CD4-positive, alpha-beta T cell treated with Interleukin-10 for 1 hour (primary cell): ENCODE measurements around the gene BANF1.

Source experiments
- DNase-seq: peaks from one replicate; pipeline ENCODE4 v3.0.0-alpha.2; 2020

The BANF1 gene

GRCh38 chr11:66042227-66042995, 40.1 kb downstream of the BANF1 start:
- DNase-seq: no peak

- DNase-seq: no peak
Observed at GRCh38 chr11:66042996-66043906, 40.9 kb downstream of the BANF1 start.

GRCh38 chr11:66044757-66045156, 42.5 kb downstream of the BANF1 start:
- peak; percentile 40 for DNase-seq

DNA sequence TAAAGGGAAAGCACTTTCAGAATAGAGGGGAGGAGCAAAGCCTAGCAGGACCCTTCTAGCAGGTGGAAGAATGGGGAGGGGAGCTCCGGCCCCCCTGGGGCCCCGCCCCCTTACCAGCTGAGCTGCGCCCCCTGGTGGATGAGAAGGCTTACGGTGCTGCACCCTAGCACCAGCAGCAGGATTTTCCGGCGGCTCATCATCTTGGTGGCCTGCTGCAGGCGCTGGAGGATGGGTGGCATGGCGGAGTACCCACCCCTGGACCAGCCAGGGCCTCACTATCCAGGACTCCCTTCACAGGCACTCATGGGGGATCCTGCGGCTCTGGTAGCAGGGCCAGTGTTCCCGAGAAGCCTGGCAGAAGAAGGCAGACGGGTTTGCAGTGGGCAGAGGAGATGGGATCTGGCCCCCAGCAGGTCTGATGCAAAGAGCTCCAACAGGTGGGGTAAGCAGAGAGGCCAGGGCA, 42.9 kb downstream of the BANF1 start:
- peak; percentile 88 for DNase-seq

DNA sequence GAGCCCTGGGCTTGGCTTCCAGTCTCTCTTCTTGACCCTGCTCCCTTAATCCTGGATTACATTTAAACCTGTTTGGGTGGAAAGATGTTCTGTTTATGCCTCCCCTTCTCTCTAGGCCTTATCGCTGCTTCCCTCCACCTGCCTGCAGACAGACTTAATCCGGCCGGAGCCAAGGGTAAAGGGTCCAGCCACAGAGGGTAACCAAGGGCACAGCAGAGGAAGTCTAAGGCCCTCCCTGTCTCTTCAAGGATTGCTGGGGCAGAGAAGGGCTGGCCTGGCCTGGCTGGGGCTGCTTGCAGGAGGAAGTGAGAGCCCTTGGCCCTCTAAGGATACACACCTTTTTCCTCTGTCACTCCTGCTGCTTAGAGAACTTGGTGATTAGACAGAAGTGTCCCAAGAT, 44.6 kb downstream of the BANF1 start:
- DNase-seq: no peak

DNA sequence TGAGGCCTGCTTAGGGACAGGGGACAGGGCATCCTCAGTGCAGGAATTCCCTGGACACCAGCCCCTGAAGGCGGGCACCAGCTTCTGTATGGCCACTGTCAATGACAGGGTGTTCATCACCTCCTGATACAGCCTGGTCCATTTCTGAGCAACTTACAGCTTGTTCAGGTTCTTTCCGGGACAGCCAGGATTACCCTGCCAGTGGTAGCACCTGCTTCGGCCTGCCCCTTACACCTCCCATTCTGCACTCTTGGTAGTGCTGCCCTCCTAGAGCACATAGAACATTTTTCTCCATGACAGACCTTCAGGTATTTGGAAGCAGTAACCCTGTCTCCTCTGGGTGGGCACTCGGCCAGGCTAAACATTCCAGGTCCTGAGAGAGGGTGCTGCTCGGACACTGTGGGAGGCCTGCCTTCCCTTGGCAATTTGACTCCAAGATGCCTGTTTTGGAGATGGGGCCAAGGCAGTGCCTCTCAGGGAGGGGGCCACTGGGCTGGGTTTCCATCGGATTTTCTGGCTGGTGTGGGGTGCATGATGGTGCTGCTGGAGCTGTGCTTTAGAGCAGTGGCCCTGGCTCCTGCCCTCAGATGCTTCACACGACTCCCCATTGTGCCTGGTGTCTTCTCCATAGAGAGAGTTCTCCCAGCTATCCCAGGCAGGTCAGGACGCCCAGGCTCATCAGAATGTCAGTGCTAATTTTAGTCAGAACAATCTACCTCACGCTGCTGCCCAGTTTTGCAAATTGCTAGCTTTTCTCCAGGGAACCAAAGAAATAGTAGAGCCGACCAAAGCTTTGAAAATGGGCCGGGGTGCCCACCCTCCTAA, 45.5 kb downstream of the BANF1 start:
- DNase-seq: no peak

- DNase-seq: no peak
Observed at GRCh38 chr11:66048547-66049323, 46.4 kb downstream of the BANF1 start, which contains the start of gene GAL3ST3. GAL3ST3 (minus strand) TSS chr11:66049161; CDS start chr11:66045415, 3,746 bp downstream.

- no peak for DNase-seq
Observed at GRCh38 chr11:66050581-66051231, 48.4 kb downstream of the BANF1 start.

DNA sequence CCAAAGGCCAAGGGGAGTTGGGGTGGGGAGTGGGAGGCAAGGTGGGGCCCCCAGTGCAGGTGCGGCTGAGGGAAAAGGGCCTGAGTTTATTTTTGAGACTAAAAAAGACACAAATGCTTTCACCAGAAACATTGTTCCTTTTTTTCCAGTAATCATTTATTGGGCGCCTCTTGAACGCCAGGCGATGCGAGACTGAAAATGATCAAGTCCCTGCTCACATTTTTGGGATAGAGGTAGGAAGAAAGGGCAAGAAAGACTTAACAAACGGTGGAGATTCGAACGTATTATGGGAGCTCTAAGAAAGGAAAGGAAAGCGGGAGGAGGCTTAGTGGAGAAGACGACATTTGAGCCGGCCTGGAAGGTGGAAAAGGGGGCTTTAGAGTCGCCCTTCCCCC, 49.1 kb downstream of the BANF1 start:
- peak; percentile 6 for DNase-seq

DNA sequence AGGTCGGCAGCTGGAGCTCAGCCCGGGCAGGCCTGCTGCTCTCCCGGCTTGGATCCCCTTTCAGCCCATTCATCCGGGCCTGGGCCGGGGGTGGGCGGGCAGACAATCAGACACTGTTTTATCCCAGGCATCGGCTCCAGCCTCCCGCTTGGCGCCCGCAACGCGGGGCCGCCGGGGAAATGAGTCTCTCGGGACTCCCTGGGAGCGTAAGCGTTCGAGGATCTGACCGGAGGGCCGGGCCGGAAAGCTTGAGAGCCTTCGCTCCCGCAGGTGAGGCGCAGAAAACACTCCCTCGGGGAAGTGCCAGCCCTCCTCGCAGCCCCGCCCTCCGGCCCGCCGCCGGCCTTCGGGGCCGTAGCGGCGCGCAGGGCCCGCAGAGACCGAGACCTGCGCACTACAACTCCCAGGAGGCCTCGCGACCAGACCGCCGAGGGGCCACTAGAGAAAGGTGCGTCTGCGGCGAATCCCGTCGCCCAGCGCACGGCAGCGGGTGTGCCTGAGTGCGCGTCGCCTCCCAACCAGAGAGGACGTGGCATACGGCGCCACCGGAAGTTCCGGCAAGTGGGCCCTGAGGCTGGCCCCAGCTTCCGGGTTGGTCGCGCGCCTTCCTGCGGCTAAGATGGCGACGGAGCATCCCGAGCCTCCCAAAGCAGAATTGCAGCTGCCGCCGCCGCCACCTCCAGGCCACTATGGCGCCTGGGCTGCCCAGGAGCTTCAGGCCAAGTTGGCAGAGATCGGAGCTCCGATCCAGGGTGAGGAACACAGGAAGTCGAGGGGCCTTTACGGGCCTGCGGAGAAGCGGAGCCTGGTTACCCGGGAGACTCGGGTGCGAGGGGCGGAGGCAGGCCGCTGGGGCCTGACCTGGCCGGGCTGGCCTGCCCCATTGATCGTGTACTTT, 49.7 kb downstream of the BANF1 start, which contains the start of gene SF3B2:
Gene SF3B2 (plus strand): TSS at position 599 of the 898 bp plus-strand sequence. CDS start 21 bp downstream, at position 620.
- peak; percentile 97 for DNase-seq

- no peak for DNase-seq
Observed at GRCh38 chr11:66052664-66052982, 50.3 kb downstream of the BANF1 start.
